Neural crest cell (in vitro differentiated cells): ENCODE results near the gene ENOX2. TPM values are rescaled to one million over a fixed set of nuclear protein-coding genes. Genes with fewer than 3 reads are reported as not detected.

Experiments
- DNase-seq: peaks from one replicate; pipeline ENCODE4 v3.0.0; 2021; ENCODE audit warnings: low read depth, mixed read lengths, low spot score
- H3K27ac Mint-ChIP-seq: one replicate; pipeline ENCODE4 v1.8.0; 2021; ENCODE audit warnings: mild to moderate bottlenecking, mixed read lengths; ENCODE audit not compliant: unreplicated experiment
- H3K27me3 Mint-ChIP-seq: 2 replicates; pipeline ENCODE4 v1.8.0; 2021; ENCODE audit warnings: low read depth, mild to moderate bottlenecking, mixed read lengths
- H3K36me3 Mint-ChIP-seq: 2 replicates; pipeline ENCODE4 v1.8.0; 2021; ENCODE audit warnings: low read depth, mild to moderate bottlenecking, mixed read lengths
- H3K4me1 Mint-ChIP-seq: 2 replicates; pipeline ENCODE4 v1.8.0; 2021; ENCODE audit warnings: mixed read lengths
- H3K4me3 Mint-ChIP-seq: one replicate; pipeline ENCODE4 v1.8.0; 2021; ENCODE audit warnings: mild to moderate bottlenecking, mixed read lengths
- H3K9me3 Mint-ChIP-seq: 2 replicates; pipeline ENCODE4 v1.8.0; 2021; ENCODE audit warnings: mixed read lengths
- total RNA-seq: library from RNA; stranded (reverse); gene quantifications from 2 replicates; pipeline ENCODE4 v1.2.1, GENCODE V29; 2021
- TF ChIP-seq, protein P1 (sequence below): fragments of 200-600 bp; sonication (generic); conservative IDR thresholded peaks from 2 replicates; pipeline ENCODE4 v1.5.0; 2021; ENCODE audit warnings: antibody characterized with exemption, mild to moderate bottlenecking

The ENOX2 gene
- total RNA-seq, 1 donor from 2014 or later = 40.3 TPM

DNA sequence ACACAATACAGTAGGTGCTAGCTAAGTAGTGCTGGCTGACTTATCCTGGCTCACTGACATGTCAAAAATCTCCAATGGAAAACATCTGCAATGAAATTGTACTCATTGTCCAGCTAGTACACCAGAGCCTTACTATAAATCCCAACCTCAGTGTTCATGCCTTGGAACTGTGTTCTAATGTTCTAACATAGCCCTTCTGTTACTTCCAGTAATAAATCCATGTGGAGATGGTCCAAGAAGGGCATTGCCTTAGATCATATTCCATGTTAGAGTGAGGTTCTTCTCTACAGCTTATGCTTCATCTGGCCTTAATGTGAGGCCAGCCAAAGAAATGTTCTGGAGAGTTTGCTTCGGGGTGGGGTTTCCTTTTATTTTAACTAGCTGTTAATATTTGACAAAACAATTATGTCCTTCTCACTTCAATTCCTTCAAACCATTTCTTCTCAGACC is 25.1 kb downstream of the ENOX2 start:
- Mint-ChIP-seq H3K27ac (no peak overlapping the region), H3K27me3 (no peaks in the 10 kb centered on the region), H3K4me3 (no peak overlapping the region), H3K36me3 (peaks cover 29% of the 10 kb centered on the region), H3K4me1 (peaks cover 28% of the 10 kb centered on the region), H3K9me3 (peaks cover 15% of the 10 kb centered on the region)
- TF ChIP-seq, protein P1, sequence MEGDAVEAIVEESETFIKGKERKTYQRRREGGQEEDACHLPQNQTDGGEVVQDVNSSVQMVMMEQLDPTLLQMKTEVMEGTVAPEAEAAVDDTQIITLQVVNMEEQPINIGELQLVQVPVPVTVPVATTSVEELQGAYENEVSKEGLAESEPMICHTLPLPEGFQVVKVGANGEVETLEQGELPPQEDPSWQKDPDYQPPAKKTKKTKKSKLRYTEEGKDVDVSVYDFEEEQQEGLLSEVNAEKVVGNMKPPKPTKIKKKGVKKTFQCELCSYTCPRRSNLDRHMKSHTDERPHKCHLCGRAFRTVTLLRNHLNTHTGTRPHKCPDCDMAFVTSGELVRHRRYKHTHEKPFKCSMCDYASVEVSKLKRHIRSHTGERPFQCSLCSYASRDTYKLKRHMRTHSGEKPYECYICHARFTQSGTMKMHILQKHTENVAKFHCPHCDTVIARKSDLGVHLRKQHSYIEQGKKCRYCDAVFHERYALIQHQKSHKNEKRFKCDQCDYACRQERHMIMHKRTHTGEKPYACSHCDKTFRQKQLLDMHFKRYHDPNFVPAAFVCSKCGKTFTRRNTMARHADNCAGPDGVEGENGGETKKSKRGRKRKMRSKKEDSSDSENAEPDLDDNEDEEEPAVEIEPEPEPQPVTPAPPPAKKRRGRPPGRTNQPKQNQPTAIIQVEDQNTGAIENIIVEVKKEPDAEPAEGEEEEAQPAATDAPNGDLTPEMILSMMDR = no peak
- no peak for DNase-seq

DNA sequence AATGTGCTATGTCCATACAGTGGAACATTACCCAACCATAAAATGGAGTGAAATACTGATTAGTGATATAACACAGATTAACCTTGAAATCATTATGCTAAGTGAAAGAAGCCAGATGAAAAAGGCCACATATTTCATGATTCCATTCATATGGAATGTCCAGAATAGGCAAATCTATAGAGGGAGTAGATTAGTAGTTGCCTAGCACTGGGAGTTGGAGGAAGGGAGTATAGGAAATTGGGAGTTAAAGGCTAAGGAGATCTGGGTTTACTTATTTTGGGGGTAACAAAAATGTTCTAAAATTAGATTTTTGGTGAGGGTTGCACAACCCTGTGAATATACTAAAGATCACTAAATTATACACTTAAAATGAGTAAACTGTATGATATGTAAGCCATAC is 26.8 kb downstream of the ENOX2 start:
- Mint-ChIP-seq H3K9me3 (peaks cover 15% of the 10 kb centered on the region), H3K36me3 (peaks cover 27% of the 10 kb centered on the region), H3K4me1 (peaks cover 22% of the 10 kb centered on the region), H3K27me3 (no peaks in the 10 kb centered on the region), H3K27ac (no peak overlapping the region), H3K4me3 (no peak overlapping the region)
- no peak for DNase-seq
- TF ChIP-seq, protein P1 = no peak

DNA sequence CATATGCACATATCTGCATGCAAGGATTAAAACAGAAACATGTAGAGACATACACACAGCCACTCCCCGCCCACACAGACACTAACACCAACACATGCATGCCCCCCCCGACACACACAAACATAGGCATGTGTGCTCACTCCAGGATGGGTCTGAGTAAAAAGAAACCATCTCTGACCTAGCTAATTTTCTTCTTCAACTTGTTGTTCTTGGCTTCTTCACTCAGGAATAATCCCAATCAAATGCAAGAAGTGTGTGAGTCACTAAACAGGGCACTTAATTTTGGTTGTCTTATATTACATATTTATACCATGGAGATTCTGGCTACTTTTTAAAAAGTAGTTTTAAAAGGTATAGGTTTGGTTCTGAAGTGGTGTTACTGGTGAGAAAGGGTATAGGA is 28.3 kb downstream of the ENOX2 start:
- Mint-ChIP-seq H3K36me3 (peaks cover 27% of the 10 kb centered on the region), H3K9me3 (peaks cover 15% of the 10 kb centered on the region)

DNA sequence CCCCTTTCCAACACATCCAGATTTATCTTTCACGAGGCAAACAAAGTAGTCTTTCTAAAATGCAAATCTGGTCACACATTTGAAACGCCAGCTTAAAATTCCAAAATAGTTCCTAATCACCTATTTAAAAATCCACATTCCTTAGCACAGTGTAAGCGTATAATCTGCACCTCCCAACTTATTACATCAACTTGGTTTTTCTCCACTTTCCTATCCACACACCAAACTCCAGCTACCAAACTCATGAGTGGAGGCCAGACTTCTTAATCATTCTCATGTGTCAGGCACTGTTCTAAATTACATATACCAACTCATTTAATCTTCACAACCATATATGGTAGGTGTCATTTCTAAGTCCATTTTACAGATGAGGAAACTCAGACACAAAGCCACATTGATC is 33.8 kb downstream of the ENOX2 start:
- Mint-ChIP-seq H3K27ac (no peak overlapping the region), H3K4me1 (no peaks in the 10 kb centered on the region), H3K27me3 (no peaks in the 10 kb centered on the region), H3K9me3 (peaks cover 2% of the 10 kb centered on the region), H3K4me3 (no peak overlapping the region), H3K36me3 (peaks cover 8% of the 10 kb centered on the region)
- DNase-seq = no peak
- TF ChIP-seq, protein P1 = no peak

More for the DNA sequence above, 28.3 kb downstream of the ENOX2 start:
- H3K4me3 Mint-ChIP-seq = no peak overlapping the region
- no peaks in the 10 kb centered on the region for H3K27me3 Mint-ChIP-seq
- H3K4me1 Mint-ChIP-seq = peaks cover 13% of the 10 kb centered on the region
- no peak overlapping the region for H3K27ac Mint-ChIP-seq
- DNase-seq = no peak
- TF ChIP-seq, protein P1 = no peak

DNA sequence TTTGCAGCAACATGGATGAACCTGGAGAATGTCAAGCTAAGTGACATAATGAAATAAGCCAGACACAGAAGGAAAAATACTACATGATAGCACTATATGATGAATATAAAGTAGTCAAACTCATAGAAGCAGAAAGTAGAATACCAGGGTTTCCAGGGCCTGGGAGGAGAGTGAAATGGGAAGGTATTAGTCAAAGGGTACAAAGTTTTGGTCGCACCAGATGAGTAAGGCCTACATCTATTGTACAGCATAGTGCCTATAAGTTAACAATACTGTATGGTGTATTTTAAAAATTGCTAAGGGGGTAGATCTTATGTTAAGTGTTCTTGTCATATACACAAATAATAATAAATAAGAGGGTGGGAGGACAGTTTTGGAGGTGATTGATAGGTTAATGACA is 41.5 kb downstream of the ENOX2 start:
- TF ChIP-seq, protein P1 = no peak
- H3K4me3 Mint-ChIP-seq = no peak overlapping the region
- no peaks in the 10 kb centered on the region for H3K9me3 Mint-ChIP-seq
- H3K27me3 Mint-ChIP-seq = no peaks in the 10 kb centered on the region
- H3K36me3 Mint-ChIP-seq = no peaks in the 10 kb centered on the region
- H3K4me1 Mint-ChIP-seq = no peaks in the 10 kb centered on the region
- H3K27ac Mint-ChIP-seq = no peak overlapping the region
- DNase-seq = no peak

DNA sequence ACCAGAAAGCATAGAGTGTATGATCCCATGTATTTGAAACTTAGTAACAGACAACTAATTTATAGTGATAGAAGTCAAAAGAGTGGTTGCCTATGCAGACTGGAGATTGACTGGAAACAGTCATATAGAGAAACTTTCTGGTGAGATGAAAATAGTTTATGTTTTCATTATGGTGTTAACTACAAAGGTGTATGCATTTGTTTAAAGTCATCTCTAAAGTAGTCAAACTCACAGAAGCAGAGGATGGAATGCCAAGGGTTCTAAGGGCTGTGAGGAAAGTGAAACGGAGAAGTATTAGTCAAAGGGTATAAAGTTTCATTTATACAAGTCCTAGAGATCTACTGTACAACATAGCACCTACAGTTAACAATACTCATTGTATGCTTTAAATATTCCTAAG is 45.8 kb downstream of the ENOX2 start:
- Mint-ChIP-seq H3K36me3 (peaks cover 21% of the 10 kb centered on the region), H3K4me1 (no peaks in the 10 kb centered on the region), H3K27ac (no peak overlapping the region), H3K27me3 (no peaks in the 10 kb centered on the region), H3K4me3 (no peak overlapping the region), H3K9me3 (peaks cover 12% of the 10 kb centered on the region)
- DNase-seq = no peak
- TF ChIP-seq, protein P1 = no peak
